Right renal cortex interstitium (tissue), 3 donors: ENCODE measurements around the gene ACTL10. TPM values are rescaled to one million over a fixed set of nuclear protein-coding genes. Genes with fewer than 3 reads are reported as not detected.

Experiments used
- DNase-seq, 3 donors: peaks; one replicate each; pipeline ENCODE4 v3.0.0-alpha.2; 2013; ENCODE audit warnings: low read depth in 3 of 3, low spot score in 2 of 3
- polyA plus RNA-seq, 3 donors: library from polyadenylated mRNA; unstranded; fragments of 120-200 nt; gene quantifications; one replicate each; pipeline ENCODE4 v1.2.1, GENCODE V29; 2013; ENCODE audit not compliant: insufficient read length in 3 of 3

Gene ACTL10
- polyA plus RNA-seq, 3 donors, result 0.25 to 0.48 (median 0.29) TPM

DNA sequence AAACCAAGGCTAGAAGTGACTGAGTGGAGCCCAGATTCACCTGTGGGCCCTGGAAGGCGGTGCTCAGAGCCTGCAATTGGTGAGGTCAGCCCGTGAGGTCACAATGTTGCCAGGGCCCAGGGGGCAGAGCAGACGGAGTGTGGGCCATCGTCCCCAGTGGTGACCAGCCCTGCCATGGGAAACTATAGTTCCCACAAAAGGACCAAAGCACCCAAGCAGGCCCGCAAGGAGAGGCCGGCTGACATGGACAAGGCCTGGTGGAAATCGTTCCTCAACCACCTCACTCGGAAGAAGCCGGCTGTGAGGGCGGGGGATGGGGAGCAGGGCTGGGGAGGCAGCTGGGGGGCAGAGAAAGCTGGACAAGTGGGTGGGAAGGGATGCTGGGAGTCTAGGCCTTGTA lies 4.6 kb upstream of the ACTL10 start, which contains the start of gene C20orf144:
Gene C20orf144 (plus strand): TSS at position 156 of the 400 bp plus-strand sequence. CDS start 19 bp downstream, at position 175.
- no peak for DNase-seq

DNA sequence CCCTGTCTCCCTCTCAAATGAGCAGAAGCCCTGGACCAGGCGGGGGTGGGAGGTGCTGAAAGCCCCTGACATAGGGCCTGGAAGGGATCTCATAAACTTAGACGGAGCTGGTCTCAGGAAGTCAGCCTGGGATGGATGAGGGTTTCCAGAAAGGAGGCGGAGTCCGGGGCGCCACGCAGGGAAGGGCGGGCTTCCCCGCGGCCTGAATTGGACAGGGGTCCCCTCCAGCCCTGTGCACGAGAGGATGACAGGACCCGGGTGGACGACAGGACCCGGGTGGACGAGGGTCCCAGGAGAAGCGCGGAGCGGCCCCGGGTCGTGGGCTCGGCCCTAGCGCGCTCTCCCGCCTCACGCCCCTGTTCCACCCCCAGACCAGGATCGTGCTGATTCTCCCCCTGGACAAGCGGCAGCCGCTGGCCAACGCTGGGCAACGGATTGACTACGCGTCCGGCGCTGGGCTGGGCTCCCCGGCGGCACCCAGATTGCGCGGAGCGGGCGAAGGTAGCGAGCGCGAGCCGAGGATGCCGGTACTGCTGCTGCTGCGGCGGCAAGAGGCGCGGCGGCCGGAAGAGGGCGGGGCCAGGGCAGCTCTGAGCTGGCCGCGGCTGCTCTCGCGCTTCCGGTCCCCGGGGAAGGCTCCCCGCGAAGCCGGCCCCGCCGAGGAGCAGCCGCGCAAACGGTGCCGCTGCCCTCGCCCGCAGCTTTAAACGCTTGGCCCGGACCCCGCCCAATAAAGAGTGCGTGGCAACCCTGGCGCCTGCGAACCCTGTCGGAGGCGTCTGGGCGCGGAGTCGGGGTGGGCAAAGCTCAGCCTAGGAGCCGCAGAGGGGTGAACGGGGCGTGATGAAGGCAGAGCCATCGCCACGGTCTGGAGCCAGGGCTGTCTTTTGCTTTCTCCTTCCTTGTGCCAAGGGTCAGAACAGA lies 3.3 kb upstream of the ACTL10 start:
- no peak for DNase-seq

DNA sequence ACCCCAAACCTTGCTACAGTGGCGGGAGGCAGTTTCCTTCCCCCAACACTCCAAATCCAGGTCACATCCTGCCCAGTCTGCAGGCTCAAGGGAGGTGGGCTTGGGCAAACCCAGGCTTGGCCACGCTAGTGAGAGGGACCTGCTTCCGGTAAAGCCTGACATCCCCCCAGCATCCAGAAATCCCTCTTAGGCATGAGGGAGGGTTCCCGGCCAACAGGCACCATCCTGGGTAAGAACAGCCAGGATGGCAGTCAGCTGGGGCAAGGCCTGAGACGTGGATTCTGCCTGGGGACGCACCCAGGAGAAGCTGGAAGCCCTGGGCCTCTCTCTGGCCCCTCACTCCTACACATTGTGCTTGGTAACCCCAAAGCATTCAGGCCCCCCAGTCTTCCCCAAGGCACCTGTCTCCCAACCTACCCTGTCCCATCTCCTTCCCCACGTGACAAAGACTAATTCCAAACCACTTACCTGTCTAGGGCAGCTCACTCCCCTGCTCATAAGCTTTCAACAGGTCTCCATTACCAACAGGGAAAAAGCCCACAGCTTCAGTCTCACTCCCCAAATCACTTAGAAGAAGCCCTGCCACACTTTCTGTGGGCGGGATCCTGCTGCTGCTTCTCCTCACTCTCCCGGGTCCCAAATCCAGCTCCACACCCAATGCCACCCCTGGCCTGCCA lies 2.5 kb upstream of the ACTL10 start:
- no peak for DNase-seq

DNA sequence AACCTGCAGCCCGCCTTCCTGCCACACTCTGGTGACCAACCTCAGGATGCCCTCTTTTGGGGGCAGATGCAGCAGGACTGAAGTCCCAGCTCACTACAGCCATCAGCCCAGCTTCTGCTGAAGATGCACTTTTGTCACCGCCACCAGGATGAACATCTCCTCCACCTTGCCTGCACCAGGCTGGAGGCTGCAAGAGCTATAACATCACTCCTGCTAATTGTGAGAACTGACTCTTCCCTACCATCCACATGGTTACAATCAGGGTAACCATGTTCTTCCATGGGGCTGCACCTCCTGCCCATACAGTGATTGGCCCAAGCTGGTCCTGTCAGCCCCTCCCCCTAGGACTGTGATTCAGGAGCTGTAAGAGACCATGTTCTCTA lies 2.0 kb upstream of the ACTL10 start:
- no peak for DNase-seq

DNA sequence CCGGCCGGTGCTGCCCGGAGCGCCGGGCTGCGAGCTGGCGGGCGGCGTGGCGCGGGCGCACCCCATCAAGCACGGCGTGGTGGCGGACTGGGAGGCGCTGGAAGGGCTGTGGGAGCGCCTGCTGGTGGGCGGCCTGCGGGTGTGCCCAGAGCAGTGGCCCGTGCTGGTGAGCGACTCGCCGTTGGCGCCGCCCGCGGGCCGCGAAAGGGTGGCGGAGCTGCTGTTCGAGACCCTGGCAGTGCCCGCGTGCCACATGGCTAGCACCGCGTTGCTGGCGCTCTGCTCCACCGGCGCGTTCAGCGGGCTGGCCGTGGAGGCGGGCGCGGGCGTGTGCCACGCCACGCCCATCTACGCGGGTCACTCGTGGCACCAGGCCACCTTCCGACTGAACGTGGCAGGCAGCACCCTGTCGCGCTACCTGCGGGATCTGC lies 517 bp downstream of the ACTL10 start:
- DNase-seq, result no peak

DNA sequence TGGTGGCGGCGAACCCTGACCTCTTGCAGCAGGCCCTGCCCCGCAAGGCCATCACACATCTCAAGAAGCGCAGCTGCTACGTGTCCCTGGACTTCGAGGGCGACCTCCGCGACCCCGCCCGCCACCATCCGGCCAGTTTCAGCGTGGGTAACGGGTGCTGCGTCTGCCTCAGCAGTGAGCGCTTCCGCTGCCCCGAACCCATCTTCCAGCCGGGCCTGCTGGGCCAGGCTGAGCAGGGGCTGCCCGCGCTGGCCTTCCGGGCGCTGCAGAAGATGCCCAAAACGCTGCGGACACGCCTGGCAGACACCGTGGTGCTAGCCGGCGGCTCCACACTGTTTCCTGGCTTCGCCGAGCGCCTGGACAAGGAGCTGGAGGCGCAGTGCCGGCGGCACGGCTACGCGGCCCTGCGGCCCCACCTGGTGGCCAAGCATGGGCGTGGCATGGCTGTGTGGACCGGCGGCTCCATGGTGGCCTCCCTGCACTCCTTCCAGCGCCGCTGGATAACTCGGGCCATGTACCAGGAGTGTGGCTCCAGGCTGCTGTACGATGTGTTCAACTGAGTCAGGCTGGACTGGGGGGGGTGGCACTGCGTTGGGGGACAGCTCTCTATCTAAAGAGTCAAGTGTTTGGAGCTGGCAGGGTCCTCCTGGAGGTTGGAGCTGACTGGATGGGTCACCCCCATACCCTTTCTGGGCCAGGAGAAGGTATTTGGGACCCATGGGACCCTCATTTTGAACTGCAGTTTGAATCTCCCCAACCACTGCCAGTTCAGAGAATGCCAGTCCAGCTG lies 1.1 kb downstream of the ACTL10 start:
- no peak for DNase-seq

DNA sequence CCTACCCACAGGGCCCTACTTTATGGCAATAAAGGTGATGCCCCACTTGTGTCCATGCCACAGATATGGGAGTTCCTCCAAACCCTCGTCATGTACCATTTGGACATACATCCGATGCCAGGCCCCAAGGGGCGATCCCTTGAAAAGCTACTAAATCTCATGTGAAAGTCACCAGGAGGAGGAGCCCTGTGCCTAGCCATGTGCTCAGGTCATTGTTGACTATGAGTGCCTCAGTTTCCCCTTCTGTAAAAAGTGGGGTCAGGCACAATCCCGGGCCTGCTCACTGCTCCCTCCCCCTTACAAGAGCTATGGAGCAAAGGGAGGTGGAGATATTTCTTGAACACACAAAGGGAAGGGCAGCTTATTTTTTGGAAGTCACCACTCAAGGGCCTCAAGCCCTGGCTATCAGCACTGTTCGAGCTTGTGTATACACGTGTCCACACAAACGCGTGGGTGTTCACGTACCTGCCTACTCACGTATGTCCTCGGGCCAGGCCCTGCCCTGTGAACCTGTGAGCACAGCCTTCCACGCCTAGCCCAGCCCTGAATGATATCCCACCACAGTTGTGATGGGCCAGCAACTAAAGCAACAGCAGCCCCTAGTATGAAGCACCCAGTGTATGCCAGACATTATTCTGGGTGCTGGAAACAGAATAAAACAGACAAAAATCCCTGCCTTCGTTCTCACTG lies 1.9 kb downstream of the ACTL10 start:
- DNase-seq, result no peak

DNA sequence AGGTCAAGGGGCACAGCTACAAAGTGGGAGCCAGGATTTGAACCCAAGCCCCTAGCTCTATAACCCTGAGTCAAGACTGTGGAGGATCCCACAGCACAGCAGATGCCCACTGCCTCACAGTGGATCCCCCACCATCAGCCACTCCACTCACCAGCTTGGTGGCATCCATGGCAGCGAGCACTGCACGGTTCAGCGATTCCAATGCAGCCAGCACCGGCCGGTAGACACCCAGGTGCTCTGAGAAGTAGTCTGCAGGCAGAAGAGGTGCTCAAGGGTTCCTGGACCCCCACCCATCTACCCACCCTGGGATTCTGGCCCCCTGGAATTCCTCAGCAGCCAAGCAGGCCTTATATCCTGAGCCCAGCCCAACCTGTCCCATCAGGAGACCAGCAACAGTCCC lies 2.5 kb downstream of the ACTL10 start:
- no peak for DNase-seq

DNA sequence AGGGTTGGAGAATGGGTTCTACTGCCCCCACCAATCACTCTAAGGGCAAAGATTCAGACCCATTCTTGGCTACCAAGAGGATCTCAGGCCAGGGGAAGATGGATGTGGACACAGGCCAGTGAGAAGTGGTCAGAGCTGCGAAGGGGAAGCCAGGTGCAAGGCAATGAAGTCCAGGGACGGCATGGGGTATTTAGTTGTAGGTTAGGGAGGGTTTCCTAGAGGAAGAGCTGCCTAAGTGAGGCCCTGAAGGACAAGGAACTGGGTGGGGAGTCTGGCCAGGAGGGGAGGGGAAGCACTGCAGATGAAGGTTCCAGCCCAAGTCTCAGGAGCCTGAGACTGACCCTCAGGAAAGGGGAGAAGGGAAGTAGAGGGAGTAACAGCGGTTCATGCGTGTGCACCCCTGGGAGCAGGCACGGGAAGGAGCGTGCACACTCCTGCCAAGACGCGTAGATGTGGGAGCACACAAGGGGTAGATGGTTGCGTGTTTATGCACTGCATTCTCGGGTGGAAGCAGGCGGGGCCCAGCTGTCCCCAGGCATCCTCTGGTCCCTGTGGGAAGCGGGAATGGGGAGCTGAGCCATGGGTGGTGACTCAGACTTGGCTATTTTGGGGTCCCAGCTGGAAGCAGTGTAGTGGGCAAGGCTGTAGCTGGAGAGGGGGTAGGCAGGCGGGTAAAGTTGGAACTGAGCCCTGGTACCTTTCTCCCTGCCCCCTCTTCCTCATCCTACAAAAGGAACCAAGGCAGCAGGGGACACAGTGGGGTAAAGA lies 3.3 kb downstream of the ACTL10 start:
- DNase-seq, result no peak

DNA sequence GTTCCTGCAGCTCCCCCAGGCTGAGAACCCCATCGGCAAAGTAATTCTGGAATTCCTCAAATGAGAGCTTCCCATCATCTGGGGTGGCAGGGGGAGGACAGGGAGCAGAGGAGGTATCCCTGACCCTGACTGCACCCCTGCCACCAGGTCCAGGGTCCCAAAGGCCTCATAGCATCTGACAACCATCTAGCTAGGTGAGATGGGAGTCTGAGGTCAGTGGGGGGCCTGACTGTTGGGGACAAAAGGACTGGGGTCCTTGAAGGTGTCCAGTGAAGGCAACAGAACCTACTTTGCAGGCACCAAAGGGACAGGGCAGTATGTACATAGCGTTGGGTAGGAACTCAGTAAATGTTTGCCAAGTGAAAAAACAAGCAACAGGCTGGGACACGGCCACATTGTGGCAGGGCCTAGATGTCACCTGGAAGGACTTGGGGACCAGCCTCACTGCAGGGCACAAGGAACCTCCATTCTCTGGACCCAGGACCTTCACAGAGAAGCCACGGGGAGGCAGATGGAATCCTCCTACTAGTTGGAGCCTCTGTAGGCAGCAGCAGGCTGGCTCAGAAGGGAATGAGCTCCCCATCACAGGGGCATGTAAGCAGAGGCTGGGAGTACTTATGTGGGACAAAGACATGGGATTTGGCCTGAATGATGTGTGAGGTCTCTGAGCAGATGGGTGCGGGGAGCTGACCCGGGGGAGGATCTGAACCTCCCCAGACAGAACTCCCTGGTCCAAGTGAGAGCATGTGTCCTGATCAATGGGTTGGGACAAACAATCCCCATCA lies 4.2 kb downstream of the ACTL10 start:
- no peak for DNase-seq

DNA sequence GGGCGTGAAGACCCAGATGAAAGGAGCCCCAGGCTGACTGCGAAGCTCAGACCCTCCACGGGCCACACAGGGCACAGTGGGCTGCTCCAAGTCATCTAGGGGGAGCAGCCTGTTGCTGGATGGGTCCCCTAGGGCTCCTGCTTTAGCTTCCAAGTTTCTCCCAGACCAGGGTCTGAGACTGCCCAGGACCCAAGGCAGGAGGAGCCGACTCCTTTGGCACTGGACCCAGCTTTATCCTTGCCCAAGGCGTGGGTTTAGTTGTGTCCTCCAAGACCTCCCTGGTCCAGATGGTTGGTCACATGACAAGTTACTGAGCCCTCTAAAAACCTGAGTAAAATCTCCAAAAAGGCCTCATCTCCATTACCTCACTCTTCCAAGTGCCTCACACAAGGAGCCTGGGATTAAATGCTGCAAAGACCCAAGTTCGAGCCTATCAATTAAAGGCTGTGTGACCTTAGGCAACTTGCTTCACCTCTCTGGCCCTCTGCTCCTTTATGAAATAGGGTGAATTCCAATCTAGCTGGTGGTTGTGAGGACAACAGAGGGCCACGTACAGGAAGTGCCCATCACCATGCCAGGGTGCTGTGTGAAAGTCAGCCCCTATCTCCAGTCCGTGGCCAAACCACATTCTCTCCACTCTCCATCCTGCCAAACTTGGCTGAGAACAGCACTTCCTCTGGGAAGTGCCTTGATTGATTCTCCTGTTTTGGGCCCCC lies 5.0 kb downstream of the ACTL10 start:
- no peak for DNase-seq

DNA sequence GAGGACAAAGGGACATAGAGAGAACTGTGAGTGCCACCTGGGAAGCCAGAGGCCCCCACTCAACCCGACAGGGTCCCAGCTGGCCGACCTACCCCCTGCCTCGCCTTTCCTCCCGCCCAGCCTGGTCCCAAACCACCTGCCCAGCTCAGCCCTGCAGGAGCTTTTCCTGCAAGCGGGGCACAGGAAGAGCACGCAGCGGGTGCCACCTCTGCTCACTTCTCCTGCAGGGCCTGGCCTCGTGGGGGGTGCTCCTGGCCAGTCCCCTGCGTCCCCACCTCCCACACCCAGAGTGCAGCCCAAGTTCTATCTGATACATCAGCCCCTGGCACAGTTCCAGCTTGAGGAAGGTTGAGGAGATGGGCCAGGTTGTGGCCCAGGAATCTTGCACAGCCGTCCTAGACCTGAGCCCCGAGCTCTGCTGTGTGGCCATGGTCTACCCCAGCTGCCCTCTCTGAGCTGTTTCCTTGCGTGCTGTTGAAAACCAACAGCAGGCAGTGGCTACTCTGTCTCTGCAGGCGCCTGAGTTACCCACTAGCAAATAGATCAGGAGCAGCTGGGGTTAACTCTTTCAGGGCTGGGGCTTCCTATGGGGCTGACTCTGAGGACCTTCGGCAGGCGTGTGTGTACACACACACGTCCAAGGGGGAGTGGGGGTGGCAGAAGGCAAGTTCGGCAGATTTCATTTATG lies 5.8 kb downstream of the ACTL10 start:
- DNase-seq, result no peak

DNA sequence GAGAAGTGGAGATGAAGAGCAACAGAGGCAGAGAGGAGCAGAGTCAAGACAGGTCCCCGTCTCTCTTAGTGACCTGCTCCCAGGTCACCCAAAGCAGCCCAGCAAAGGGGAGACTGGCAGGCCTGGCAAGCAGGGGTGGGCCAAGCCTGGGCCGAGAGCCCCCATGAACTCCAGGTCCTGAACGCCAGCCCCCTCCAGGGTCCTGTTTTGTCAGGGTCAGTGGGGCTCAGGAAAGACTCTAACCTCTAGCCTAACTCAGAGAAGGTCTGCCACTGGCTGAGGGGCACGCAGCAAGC lies 6.3 kb downstream of the ACTL10 start:
- DNase-seq, result no peak

DNA sequence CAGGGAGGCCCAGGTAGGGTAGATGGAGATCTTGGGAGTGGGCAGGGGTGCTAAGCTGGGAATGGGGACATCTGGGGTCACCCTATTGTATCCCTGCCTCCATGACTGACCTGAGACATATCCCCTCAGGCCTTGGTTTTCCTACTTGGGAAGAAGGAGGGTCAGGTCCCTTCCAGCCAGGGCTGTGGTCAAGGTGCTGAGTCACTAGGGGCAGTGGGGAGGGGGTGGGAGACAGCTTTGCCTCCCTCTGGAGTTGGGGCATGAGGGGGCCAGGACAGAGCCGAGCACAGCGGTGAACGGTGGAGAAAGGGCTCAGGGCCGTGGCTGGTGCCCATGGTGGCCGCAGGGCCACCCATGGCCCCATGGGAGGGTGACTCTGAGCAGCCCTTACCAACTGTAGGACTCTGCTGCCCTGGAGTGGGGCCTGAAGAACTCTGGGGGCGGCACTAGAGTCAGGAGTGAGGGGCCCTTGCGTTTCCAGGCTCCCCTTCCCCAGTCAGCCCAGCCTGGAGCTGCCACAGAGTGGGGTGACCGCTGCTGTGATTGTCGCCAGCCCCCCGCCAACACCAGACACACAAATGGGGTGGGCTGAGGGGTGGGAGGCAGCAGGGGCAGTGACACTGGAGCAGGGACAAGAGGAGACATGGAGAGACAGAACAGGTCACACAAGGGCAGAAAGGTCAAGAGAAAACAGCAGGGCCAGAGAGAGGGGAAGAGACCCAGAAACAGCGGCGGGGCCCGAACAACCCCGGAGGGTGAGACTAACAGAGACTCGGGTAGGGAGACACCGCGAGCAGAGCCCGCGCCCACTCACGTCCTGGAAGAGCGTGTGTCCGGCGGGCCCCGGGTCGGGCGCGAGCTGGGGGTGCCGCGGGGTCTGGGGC lies 6.9 kb downstream of the ACTL10 start:
- DNase-seq, result no peak

DNA sequence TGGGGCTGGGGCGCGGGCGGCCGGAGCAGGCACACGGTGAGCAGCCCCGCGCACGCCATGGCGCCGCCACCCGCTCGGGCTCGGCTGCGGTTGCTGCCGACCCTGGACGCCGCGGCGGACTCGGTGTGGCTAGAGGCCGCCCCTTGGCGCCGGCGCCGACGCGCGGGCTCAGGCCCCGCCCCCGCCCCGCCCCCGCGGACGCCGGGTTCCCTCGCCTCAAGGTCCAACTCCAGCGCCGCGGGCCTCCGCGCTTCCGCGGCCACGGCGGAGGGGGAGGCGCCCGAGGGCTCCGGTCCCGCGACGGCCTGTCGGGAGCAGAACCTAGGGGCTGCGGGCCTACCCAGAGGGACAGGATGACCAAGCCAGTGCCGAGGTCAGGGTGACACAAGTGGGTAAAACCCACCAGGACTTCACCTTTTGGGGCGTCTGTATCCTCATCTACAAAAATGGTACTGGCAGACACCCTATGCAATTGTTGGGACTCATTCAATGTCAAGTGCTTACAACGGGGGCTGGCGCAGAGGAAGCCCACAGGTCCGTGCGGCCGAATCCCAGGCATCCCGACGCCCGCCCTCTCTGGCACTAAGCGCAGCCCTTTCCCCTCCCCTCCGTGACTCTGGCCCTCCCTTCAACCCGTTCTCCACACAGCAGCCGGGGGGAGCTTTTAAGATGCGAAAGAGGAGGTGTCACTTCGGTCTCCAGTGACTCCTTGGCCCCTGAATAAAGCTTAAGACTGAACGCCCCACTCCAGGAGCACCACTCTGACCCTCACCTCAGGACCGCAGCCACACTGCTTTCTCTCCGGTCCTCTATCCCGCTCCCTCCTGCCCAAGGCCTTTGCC lies 7.8 kb downstream of the ACTL10 start, which contains the start of gene NECAB3:
Gene NECAB3 (minus strand): TSS at position 135 of the 842 bp plus-strand sequence. CDS start 76 bp downstream, at position 59.
- no peak for DNase-seq
